GM18951 (cell line): ENCODE measurements around the gene SRPK1.

ENCODE experiments used
- POLR2A ChIP-seq: IDR thresholded peaks from 4 replicates; pipeline ENCODE4 v1.6.1; 2011; ENCODE audit warnings: mild to moderate bottlenecking; ENCODE audit not compliant: insufficient read length, insufficient read depth; ENCODE audit errors: extremely low read depth
- in situ Hi-C: fragments of 300-500 bp; cut with MboI; formaldehyde crosslinking; loops from one replicate; pipeline ENCODE4 v1.12.0; 2022; ENCODE audit warnings: low sequenced_read_pairs, mixed read lengths, inconsistent platforms; ENCODE audit not compliant: unreplicated experiment

The SRPK1 gene

DNA sequence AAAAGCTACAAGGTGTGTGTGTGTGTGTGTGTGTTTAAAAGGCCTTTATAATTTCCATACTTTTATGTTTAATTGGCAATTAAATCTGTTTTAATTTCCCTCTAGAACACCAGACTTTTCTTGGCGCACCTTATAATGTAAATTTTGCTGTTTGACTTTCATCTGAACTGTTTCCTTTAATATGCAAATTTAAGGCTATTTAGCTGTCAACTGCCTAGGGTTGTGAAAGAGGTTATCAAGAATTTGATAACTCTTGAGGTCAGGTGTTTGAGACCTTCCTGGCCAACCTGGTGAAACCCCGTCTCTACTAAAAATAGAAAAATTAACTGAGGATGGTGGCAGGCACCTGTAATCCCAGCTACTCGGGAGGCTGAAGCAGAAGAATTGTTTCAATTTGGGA, 119.8 kb downstream of the SRPK1 start:
- in situ Hi-C loops, result no loop called here
- TF ChIP-seq POLR2A, result no peak

DNA sequence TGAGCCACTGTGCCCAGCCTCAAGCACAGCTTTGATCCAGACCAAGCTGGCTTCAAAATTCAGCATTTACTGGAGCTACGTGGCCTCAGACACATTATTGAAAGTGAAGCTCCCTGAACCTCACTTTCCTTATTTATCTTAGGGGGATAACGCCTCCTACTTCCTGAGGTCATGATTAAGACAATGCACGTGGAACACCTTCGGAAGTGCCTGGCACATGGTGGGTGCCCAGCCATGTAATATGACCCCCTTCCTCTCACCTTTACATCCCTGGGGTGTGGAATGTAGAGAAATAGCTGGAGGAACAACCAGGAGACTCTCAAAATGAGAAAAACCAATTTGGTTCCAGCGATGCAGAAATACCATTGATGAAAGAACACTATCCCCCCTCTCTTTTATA, 122.2 kb downstream of the SRPK1 start:
- TF ChIP-seq POLR2A, result no peak
- in situ Hi-C loops, result no loop called here

DNA sequence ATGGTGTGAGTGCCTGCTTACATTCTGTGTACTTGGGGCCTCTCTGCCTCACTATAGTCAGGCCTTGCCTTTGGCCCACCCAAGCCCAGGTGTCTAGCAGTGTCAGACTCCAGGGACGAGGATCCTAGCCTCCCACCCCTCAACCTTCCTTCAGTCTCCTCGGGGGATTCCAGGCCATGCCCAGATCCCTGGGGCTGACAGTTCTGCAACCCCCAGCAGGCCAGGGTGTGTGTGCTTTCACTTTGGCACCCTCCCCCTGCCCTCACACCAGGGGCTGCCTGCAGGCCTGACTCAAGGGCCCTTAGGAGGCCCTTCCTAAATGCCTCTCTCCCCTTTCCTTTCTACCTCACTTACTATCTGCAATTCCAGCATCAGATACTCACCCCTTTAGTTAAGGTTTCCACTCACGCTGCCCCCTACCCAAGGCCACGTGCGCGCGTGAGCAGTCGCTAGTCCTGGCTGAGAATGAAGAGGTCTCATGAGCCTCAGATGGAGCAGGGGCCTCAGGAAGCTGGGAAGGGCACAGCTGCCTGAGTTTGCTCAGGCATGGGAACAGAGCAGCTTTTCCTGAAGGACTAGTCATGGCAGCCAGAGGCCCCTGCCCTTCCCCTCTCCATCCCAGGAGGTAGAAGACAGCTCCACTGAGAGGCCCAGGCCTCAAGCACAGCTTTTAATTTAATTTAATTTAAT, 122.9 kb downstream of the SRPK1 start:
- in situ Hi-C loops, result no loop called here
- TF ChIP-seq POLR2A, result no peak

DNA sequence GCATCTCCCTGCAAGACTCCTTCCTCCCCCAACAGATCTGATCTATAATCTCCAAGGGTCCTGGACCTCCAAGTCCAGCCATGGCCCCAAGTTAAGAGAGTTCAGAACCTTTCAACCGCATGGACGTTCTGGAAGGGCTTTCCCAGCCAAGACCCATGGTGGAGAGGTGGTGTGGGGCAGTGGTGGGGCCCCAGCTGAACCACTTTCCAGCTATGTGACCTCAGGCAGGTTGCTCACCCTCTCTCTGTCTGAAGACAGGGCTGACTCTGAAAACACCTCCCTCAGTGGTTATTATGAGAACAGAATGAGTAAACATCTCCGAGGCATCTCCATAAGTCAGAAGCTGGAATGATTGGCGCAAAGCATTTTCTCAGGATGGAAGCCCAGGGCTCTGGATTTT, 124.7 kb downstream of the SRPK1 start:
- no peak for TF ChIP-seq POLR2A
- in situ Hi-C loops, result no loop called here

DNA sequence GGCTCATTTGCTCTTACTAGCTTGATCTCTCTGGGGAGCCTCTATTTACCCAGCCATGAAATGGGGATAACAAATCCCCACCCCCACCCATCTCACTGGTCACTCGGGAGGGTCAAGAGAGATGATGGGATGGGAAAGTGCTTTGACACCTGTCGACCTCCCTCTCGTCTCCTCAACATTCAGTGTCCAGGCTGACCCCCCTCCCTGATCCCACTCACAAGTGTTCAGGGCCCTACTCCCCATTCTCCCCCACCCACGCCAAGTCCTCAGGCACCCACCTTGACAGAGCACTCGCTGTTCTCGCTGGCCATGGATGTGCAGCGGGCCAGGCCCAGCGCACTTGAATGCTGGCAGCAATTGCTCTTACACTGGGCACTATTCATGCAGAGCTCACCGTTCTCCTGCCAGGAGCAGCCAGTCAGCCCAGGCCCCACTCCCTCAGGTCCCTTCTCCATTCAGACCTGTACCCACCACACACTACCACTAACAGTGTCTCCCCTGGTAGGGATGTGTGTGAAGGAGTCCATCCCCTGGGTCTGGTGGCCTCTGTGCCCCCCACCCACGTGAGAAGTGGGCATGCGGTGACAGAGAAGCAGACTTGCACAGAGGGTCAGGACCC, 125.3 kb downstream of the SRPK1 start:
- in situ Hi-C loops, result no loop called here
- no peak for TF ChIP-seq POLR2A

DNA sequence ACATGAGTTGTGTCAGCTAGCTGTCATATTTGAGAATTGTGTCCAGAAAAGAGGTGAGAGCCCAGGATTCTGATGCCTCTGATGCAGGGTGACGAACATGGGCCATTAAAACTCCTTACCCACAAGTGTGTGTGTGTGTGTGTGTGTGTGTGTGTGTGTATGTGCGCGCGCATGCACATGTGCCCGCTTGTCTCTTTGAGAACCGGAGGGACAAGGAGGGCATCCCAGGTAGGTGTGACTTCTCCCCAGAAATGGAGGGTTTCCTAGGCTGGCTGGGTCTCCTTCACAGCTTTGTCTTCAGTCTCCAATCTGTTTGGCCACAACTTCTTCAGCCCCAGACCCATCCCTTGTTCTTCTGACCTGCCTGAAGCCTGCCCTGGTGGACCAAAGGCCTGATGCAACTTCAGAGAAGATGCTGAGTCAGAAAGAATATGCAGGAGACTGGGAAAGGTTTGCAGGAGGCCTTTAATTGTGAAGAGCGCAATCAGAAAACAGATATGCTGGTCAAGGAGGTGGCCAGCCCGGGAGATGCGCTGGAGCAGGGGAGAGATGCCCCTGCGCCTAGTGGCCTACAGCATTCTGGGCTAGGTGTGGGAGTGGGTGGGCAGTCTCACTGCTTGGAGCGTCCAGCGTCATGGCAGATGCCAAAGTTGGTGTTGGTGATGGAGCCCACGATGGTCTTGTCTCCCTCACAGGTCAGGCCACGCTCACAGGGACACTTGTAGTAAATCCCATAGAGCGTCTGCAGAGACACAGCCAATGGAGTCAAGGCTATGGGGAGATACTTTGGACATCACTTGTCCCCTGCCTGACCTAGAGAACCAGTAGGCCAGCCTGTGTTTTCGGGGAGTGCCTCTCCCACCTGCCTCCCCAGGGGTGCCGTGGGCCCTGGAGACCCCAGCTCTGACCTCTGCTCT, 126.1 kb downstream of the SRPK1 start:
- in situ Hi-C loops, result no loop called here
- TF ChIP-seq POLR2A, result no peak

DNA sequence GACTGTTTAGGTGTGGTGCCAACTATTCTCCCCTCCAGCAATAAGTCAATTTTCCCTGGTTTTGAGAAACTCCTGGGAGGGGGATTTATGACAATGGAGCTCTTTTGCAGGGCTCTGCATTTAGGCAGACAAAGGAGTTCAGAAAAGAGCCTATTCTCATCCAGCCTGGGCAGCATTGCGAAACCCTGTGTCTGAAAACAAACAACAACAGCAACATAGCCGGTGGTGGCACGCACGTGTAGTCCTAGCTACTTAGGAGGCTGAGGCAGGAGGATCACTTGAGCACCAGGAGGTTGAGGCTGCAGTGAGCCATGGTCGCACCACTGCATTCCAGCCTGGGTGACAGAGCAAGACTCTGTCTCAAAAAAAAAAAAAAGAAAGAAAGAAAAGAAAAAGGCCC, 130.2 kb downstream of the SRPK1 start:
- in situ Hi-C loops, result no loop called here
- no peak for TF ChIP-seq POLR2A

DNA sequence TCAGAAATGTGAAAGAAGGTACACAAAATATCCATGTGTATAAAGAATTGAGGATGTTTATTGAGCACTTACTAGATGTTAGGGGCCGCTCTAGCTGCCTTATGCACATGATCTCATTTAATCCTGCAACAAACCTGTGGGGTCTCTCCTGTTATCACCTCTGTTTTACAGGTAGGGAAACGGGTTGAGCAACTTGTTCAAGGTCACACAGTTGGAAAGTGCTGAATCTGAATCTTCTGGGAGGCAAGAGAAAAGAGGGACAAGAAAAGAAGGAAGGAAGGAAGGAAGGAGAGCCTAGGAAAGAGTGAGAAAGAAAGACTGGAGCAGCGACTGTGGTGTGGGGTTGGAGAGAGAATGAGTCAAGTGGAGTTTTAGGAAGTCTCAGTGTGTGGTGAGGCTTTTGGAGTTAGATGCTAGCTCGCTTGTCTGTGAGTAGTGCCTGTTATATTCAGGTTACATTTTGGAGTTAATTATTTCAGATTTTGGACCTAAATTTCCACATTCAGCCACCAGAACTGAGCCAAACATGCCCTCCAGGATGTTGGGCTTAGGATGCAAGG, 132.4 kb downstream of the SRPK1 start:
- TF ChIP-seq POLR2A, result no peak
- in situ Hi-C loops, result no loop called here

DNA sequence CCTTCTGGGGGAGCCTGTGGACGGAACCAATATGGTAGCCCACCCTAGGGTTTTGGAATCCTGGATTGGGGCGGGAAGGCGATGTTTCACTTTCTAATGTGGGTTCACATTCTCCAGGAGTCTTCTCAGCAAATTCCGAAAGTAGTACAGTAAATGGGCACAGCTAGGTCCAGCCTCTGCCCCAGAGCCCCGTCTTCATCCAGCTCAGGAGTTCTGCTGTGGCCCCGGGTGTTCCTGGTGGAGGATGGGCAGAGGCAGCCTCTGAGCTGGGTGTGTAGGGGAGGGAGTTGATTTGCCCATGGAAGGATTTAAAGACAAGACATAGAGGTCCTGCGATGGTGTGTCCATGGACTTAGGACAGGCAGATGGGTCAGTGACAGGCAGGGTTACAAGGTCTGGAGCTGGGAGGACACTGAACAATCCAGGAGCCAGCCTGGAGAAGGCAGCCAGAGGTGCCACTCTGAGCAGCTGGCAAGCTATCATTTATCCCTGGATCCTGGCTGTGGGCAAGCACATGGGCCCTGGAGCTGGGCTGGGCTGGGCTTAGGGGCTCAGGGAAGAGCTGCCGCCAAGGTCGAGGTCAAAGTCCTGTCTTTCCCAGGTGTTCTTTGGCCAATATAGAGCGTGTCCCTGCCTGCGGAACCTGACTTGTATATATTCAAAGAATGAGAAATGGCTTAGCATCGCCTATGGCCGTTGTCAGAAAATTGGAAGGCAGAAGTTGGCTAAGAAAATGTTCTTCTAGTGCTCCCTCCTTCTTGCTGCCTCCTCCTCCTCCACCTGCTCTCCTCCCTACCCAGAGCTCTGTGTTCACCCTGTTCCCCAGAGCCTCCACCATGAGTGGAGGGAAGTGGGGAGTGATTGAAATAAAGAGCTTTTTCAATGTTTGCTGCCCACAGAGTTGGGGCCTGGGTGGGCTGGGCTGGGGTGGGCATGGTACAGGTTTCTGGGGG, 133.4 kb downstream of the SRPK1 start:
- no peak for TF ChIP-seq POLR2A
- in situ Hi-C loops, result no loop called here

DNA sequence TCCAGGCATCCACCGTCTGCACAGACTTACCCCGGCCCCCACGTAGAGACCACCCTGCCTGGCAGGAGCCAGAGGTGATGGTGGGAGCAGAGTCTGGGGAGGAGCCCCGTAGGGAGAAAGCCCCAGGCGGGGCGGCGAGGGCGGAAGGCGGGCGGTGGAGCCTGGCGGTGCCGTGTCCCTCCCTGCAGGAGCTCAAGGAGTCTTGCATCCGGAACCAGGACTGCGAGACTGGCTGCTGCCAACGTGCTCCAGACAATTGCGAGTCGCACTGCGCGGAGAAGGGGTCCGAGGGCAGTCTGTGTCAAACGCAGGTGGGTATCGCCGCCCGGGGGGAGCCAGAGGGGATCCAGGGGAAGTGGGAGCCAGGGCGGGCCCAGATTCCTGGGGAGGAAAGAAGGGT, 134.1 kb downstream of the SRPK1 start:
- in situ Hi-C loops, result no loop called here
- TF ChIP-seq POLR2A, result no peak

DNA sequence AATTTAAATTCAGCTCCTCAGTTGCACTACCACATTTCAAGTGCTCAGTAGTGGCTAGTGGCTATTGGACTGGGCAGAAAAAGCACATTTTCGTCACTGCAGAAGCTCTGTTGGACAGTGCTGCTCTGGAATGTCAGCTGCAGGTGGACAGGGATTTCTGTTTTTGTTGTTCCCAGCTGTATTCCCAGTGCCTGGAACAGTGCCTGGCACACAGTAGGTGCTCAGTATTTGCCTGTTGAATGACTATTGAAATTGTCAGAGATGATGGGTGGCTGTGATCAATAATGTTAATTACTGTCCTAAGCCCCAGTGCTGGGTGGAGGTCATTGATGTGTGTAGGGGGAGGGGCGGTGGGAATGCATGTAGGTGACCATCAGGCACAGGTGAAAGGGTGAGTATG, 134.6 kb downstream of the SRPK1 start:
- TF ChIP-seq POLR2A, result no peak
- in situ Hi-C loops, result no loop called here

DNA sequence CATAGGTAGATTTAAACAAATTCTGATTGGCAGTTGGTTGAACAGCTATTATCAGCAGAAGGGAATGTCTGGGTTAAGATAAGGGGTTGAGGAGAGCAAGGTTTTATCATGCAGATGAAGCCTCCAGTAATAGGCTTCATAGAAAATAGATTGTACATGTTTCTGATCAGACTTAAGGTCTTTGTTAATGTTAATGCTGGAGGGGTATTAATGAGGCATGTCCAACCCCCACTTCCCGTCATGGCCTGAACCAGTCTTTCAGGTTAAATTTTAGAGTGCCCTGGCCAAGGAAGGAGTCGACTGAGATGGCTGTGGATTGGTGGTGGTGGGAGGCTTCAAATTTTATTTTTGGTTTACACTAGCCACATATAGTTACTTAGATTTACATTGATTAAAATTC, 136.7 kb downstream of the SRPK1 start:
- in situ Hi-C loops, result no loop called here
- no peak for TF ChIP-seq POLR2A
